G401 (cell line): ENCODE data around the gene SHISA3. TPM values are rescaled to one million over a fixed set of nuclear protein-coding genes. Genes with fewer than 3 reads are reported as not detected.

Experiments
- DNase-seq: peaks from one replicate; pipeline ENCODE4 v3.0.0-alpha.2; 2015; ENCODE audit warnings: low spot score
- in situ Hi-C: cut with HindIII; loops from 2 replicates; pipeline ENCODE4 v1.10.0; 2016; ENCODE audit warnings: low sequenced_read_pairs, mixed read lengths
- total RNA-seq: library from RNA; depleted of rRNA; stranded (reverse); fragments of >200 nt; shearing (Covaris generic); gene quantifications from 2 replicates; pipeline ENCODE4 v1.2.3, GENCODE V29; 2014; rRNA removed

The SHISA3 gene
- total RNA-seq, 1 experiment from 2014 or later: 3.7 TPM

DNA sequence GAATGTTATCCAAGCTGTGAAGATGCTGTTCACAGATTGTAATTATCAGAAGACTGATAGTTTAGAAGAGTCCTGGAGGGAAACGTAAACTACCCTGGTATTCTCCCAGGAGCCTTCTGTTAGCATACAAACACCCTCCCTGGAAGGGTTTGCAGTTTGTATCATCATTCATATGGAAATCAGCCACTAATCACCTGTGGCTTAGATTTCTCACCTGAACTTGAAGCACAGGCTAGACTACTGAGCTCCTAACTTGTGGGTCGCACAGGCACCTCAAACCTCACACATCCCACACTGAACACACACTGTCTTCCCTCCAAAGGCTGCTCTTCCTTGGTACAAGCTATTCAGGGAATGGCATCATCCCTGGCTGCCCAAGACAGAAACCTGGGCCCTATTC, 30.7 kb downstream of the SHISA3 start:
- in situ Hi-C loops: no loop called here
- DNase-seq: no peak

DNA sequence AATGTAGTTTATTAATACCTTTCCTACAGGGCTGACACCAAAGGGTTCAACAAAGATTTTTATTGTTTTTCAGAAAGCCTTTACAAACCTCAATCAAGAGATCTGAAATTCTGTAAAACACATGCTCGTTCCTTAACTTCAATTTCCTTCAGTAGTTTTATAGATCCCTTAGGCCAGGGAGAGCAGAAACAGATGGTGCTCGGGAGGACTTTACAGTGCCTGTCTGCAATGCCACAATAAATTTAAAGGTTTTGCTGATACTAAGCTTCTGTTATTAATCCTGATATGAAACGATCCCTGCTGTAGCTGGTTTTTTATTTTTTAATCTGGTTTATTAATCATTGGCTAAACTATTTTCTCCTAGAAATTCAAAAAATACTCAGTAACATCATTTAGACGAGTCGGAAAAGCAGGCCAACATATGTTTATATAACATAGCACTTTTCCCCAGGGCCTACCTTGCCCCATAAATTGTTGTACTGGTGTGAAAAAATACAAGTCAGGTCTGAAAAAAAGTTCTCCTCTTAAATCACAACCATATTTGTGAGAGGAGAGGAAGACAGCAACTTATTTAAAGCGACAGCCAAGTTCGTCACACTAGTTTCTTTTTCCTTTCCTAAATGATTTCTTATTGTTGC, 39.8 kb downstream of the SHISA3 start:
- in situ Hi-C loops: no loop called here
- no peak for DNase-seq

DNA sequence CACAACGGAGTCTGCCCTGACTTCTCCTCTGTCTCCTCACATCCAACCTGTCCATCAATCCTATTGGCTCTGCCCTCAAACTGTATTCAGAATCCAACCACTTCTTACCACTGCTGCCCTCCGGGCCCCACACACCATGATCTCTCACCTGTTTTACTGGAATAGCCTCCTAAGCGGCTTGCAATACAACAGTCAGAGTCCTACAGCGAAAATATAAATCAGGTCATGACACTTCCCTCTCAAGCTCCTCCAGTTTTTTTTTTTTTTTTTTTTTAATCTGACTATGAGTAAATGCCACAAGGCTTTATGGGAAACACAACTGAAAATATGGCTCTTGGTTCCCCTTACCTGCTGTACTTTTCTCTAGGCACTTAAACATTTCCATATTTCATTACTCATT, 42.8 kb downstream of the SHISA3 start:
- no peak for DNase-seq
- in situ Hi-C loops: no loop called here

- in situ Hi-C loops: no loop called here
- no peak for DNase-seq
Measured at GRCh38 chr4:42442601-42443000, 45.3 kb downstream of the SHISA3 start.

DNA sequence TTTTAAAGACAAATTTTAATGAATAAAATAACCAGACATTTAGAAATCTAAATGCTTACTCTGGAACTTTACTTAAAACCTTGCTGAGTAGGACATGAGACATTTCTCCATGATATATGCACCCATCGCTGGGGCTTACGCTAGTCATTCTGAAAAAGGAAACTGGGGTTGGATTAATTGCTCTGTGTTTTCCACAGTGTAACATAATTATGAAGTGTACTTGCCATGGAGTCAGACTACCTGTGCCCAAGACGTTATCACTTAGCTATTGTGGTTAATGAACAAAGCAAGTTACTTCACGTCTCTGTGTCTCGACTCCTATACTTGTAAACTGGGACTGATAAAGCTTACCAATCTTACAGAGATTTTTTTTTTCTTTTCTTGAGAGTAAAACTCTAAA, 47.8 kb downstream of the SHISA3 start:
- in situ Hi-C loops: no loop called here
- no peak for DNase-seq

GRCh38 chr4:42446823-42447222, 49.5 kb downstream of the SHISA3 start:
- no peak for DNase-seq
- in situ Hi-C loops: no loop called here

Other genes with a start within 250 kb of the SHISA3 start
- 0.03 and 0.12 TPM in 2 replicates for gene BEND4, start 244.8 kb upstream of the SHISA3 start, total RNA-seq